ENCODE data around the gene NHEJ1.

NHEJ1 gene

DNA sequence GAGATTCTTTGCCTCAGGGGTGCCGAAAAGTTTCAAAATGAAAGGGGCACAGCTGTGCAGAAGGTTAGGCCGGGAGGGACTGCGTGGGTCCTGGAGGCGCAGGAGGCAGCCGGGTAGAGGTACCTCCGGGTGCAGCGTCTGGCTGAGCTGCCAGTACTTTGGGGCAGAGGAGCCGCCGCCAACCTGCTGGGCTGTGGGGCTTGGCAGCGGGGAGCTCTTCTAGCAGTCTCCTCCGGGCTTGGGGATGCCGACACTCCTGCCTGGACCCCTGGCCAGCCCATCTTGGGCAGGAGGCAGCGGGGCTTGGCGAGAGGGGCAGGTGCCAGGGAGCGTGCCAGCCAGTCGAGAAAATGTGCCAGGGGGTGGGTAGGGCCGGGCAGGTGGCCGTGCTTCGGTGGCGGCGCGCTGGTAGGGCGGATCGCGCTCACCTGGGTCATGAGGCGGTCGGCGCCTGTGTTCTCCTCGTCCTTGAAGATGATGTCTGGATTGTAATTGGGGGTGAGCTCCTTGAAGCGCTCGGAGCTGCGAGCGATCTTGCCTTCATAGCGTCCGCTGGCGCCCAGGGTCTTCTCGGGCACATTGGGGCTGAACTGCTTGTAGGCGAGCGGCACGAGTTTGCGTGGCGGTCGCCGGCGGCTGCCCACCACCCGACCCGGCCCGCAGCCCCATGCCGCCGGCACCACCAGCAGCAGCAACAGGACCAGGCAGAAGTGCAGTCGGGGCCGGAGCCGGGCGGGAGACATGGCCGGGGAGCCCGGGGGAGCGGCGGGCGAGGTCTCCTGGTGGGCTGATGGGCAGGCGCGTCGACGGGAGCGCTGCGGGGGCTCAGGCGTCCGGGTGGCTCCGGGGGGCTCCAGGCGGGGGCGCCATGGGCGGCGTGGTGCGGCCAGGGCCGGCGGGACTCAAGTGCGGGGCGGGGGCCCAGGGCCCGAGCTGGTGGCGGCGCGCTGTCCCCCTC, 100.6 kb downstream of the NHEJ1 start:
- H2AFZ ChIP-seq (ENCODE audit: low read depth, low read length, severe bottlenecking): no peak overlapping the region
- H3K4me3 ChIP-seq (ENCODE audit: insufficient read depth, low read length, poor library complexity, severe bottlenecking): no peak overlapping the region
- no peaks in the 10 kb centered on the region for H3K79me2 ChIP-seq (ENCODE audit: insufficient read depth, low read length)
- H3K36me3 ChIP-seq (ENCODE audit: low read length): no peaks in the 10 kb centered on the region
- H3K9ac ChIP-seq (ENCODE audit: low read length): no peak overlapping the region
- no peak overlapping the region for H3K4me2 ChIP-seq (ENCODE audit: low read depth, low read length, poor library complexity, severe bottlenecking)
- no peaks in the 10 kb centered on the region for H4K20me1 ChIP-seq (ENCODE audit: low read depth, low read length)
- TF ChIP-seq, protein P1, sequence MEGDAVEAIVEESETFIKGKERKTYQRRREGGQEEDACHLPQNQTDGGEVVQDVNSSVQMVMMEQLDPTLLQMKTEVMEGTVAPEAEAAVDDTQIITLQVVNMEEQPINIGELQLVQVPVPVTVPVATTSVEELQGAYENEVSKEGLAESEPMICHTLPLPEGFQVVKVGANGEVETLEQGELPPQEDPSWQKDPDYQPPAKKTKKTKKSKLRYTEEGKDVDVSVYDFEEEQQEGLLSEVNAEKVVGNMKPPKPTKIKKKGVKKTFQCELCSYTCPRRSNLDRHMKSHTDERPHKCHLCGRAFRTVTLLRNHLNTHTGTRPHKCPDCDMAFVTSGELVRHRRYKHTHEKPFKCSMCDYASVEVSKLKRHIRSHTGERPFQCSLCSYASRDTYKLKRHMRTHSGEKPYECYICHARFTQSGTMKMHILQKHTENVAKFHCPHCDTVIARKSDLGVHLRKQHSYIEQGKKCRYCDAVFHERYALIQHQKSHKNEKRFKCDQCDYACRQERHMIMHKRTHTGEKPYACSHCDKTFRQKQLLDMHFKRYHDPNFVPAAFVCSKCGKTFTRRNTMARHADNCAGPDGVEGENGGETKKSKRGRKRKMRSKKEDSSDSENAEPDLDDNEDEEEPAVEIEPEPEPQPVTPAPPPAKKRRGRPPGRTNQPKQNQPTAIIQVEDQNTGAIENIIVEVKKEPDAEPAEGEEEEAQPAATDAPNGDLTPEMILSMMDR (IDR thresholded peaks at IDR 0.05; ENCODE audit: insufficient read depth, low read length, poor library complexity, severe bottlenecking): no peak
- no peak for TF ChIP-seq EZH2phosphoT487 (conservative IDR thresholded peaks at IDR 0.05; ENCODE audit: low read length)
- no peaks in the 10 kb centered on the region for H3K9me3 ChIP-seq (ENCODE audit: insufficient read depth, low read length)
- no peaks in the 10 kb centered on the region for H3K9me2 ChIP-seq (replicated peaks; ENCODE audit: insufficient read depth, low read length)
- H3K27me3 ChIP-seq (ENCODE audit: low read length): no peaks in the 10 kb centered on the region
- no peaks in the 10 kb centered on the region for H3F3A ChIP-seq (ENCODE audit: insufficient read depth)
- no peak overlapping the region for H3K27ac ChIP-seq (ENCODE audit: low read depth, low read length)

GRCh38 chr2:219059375-219059724, 101.3 kb downstream of the NHEJ1 start:
- Histone ChIP-seq H3F3A (ENCODE audit: insufficient read depth) (no peaks in the 10 kb centered on the region), H3K9ac (ENCODE audit: low read length) (no peak overlapping the region), H4K20me1 (ENCODE audit: low read depth, low read length) (no peaks in the 10 kb centered on the region), H3K4me2 (ENCODE audit: low read depth, low read length, poor library complexity, severe bottlenecking) (no peak overlapping the region), H3K9me2 (replicated peaks; ENCODE audit: insufficient read depth, low read length) (no peaks in the 10 kb centered on the region), H3K36me3 (ENCODE audit: low read length) (no peaks in the 10 kb centered on the region), H3K4me3 (ENCODE audit: insufficient read depth, low read length, poor library complexity, severe bottlenecking) (no peak overlapping the region), H3K27ac (ENCODE audit: low read depth, low read length) (no peak overlapping the region), H3K79me2 (ENCODE audit: insufficient read depth, low read length) (no peaks in the 10 kb centered on the region), H3K9me3 (ENCODE audit: insufficient read depth, low read length) (no peaks in the 10 kb centered on the region), H2AFZ (ENCODE audit: low read depth, low read length, severe bottlenecking) (no peak overlapping the region), H3K27me3 (ENCODE audit: low read length) (no peaks in the 10 kb centered on the region)
- TF ChIP-seq EZH2phosphoT487 (conservative IDR thresholded peaks at IDR 0.05; ENCODE audit: low read length): no peak
- TF ChIP-seq, protein P1 (IDR thresholded peaks at IDR 0.05; ENCODE audit: insufficient read depth, low read length, poor library complexity, severe bottlenecking): no peak

- no peaks in the 10 kb centered on the region for H3K9me3 ChIP-seq (ENCODE audit: insufficient read depth, low read length)
- H3K27ac ChIP-seq (ENCODE audit: low read depth, low read length): no peak overlapping the region
- no peaks in the 10 kb centered on the region for H4K20me1 ChIP-seq (ENCODE audit: low read depth, low read length)
- no peak overlapping the region for H3K4me2 ChIP-seq (ENCODE audit: low read depth, low read length, poor library complexity, severe bottlenecking)
- no peaks in the 10 kb centered on the region for H3K9me2 ChIP-seq (replicated peaks; ENCODE audit: insufficient read depth, low read length)
- no peak overlapping the region for H2AFZ ChIP-seq (ENCODE audit: low read depth, low read length, severe bottlenecking)
- TF ChIP-seq EZH2phosphoT487 (conservative IDR thresholded peaks at IDR 0.05; ENCODE audit: low read length): no peak
- TF ChIP-seq, protein P1 (IDR thresholded peaks at IDR 0.05; ENCODE audit: insufficient read depth, low read length, poor library complexity, severe bottlenecking): no peak
- no peaks in the 10 kb centered on the region for H3K27me3 ChIP-seq (ENCODE audit: low read length)
- H3K9ac ChIP-seq (ENCODE audit: low read length): no peak overlapping the region
- H3K36me3 ChIP-seq (ENCODE audit: low read length): no peaks in the 10 kb centered on the region
- no peaks in the 10 kb centered on the region for H3K79me2 ChIP-seq (ENCODE audit: insufficient read depth, low read length)
- no peaks in the 10 kb centered on the region for H3F3A ChIP-seq (ENCODE audit: insufficient read depth)
- H3K4me3 ChIP-seq (ENCODE audit: insufficient read depth, low read length, poor library complexity, severe bottlenecking): no peak overlapping the region
These were observed 101.9 kb downstream of the NHEJ1 start for GRCh38 chr2:219058541-219059374.
